OCI-LY3 (cell line): ENCODE measurements around the gene BOD1.

ENCODE experiments used
- CTCF ChIP-seq: fragments of 200-600, 300-600 bp; sonication (generic); IDR thresholded peaks from 2 replicates; pipeline ENCODE4 v1.5.1; 2014; ENCODE audit warnings: antibody characterized with exemption, low read length, low read depth
- EZH2phosphoT487 ChIP-seq: fragments of 200-600 bp; shearing (Covaris generic); IDR thresholded peaks from 2 replicates; pipeline ENCODE4 v1.6.1; 2018; ENCODE audit warnings: antibody characterized with exemption, mixed run types, low read depth

DNA sequence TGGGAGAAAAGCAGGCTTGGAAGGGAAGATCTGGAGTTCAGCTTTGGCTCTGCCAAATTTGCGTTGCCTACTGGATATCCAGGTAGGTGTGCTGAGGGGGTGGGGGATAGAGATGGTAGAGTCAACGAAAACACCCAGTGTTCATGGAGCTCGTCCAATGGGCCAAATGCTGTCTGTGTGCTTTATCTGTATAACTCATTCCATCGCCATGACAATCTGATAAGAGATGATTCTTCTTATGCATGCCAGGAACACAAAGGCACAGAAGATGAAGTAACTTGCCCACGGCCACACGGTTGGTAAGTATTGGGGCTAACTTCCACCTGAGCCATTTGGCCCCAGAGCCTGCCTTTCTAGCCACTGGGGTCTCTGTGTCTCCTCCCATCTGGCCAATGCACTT is 53.2 kb downstream of the BOD1 start:
- TF ChIP-seq CTCF (no peak), EZH2phosphoT487 (no peak)
